ENCODE measurements around the gene ACTN1. TPM values are rescaled to one million over a fixed set of nuclear protein-coding genes. Genes with fewer than 3 reads are reported as not detected.

Gene ACTN1
- 174 and 177 TPM in 2 replicates for total RNA-seq

GRCh38 chr14:68979021-68979721, at the start of gene ACTN1:
TSS of gene ACTN1 (minus strand) at chr14:68979302. CDS start at chr14:68979056, 246 bp downstream.

Other genes starting within 250 kb of the ACTN1 start
- gene ZFP36L1, start 186.2 kb downstream of the ACTN1 start, total RNA-seq = 12.9 and 27.9 TPM in 2 replicates
- gene DCAF5, start 173.8 kb upstream of the ACTN1 start, total RNA-seq = 11.1 and 13.6 TPM in 2 replicates
- gene EXD2, start 212.2 kb upstream of the ACTN1 start, total RNA-seq = 15.9 and 22.3 TPM in 2 replicates

All from epithelial cell of umbilical artery (primary cell).